ENCODE results near the gene CES2.
"Not testable (repeated sequence)": the region's sequence is repeated elsewhere in the genome, so short reads cannot be mapped to it uniquely, and the experiment has no call there.

Gene CES2

GRCh38 chr16:66950437-66950836 lies 15.1 kb downstream of the CES2 start:
- DNase-seq (ENCODE audit: low read depth): no peak
- no peak overlapping the region for H3K4me3 ChIP-seq (ENCODE audit: low read length)
- no peak for TF ChIP-seq CTCF (conservative IDR thresholded peaks at IDR 0.05; ENCODE audit: low read depth, low read length)

- no peak for TF ChIP-seq CTCF (conservative IDR thresholded peaks at IDR 0.05; ENCODE audit: low read depth, low read length)
- DNase-seq (ENCODE audit: low read depth): no peak
These were observed 15.9 kb downstream of the CES2 start for GRCh38 chr16:66950971-66951790.

GRCh38 chr16:66952430-66953110 lies 17.3 kb downstream of the CES2 start:
- no peak for TF ChIP-seq CTCF (conservative IDR thresholded peaks at IDR 0.05; ENCODE audit: low read depth, low read length)
- H3K4me3 ChIP-seq (ENCODE audit: low read length): no peak overlapping the region
- no peak for DNase-seq (ENCODE audit: low read depth)

More at GRCh38 chr16:66950971-66951790, 15.9 kb downstream of the CES2 start:
- no peak overlapping the region for H3K4me3 ChIP-seq (ENCODE audit: low read length)

- TF ChIP-seq CTCF (conservative IDR thresholded peaks at IDR 0.05; ENCODE audit: low read depth, low read length): no peak
- H3K4me3 ChIP-seq (ENCODE audit: low read length): no peak overlapping the region
- DNase-seq (ENCODE audit: low read depth): no peak
These were observed 18.3 kb downstream of the CES2 start for GRCh38 chr16:66953462-66954096.

- no peak for DNase-seq (ENCODE audit: low read depth)
- no peak overlapping the region for H3K4me3 ChIP-seq (ENCODE audit: low read length)
- TF ChIP-seq CTCF (conservative IDR thresholded peaks at IDR 0.05; ENCODE audit: low read depth, low read length): peak; percentile 88
These were observed 18.9 kb downstream of the CES2 start for GRCh38 chr16:66954097-66954659.

GRCh38 chr16:66955363-66956153 lies 20.2 kb downstream of the CES2 start:
- not testable (repeated sequence) for H3K4me3 ChIP-seq (ENCODE audit: low read length); DNase-seq (ENCODE audit: low read depth)

- DNase-seq (ENCODE audit: low read depth); H3K4me3 ChIP-seq (ENCODE audit: low read length): not testable (repeated sequence)
These were observed 20.8 kb downstream of the CES2 start for GRCh38 chr16:66956154-66956457.
